NCI-H1694 (cell line): ENCODE data around the gene ETV5.
"Not testable (repeated sequence)": the region's sequence is repeated elsewhere in the genome, so short reads cannot be mapped to it uniquely, and the experiment has no call there.

ENCODE experiments used
- DNase-seq: peaks from one replicate; lab custom pipeline; 2025; lab: John Stamatoyannopoulos, UW

ETV5 gene

DNA sequence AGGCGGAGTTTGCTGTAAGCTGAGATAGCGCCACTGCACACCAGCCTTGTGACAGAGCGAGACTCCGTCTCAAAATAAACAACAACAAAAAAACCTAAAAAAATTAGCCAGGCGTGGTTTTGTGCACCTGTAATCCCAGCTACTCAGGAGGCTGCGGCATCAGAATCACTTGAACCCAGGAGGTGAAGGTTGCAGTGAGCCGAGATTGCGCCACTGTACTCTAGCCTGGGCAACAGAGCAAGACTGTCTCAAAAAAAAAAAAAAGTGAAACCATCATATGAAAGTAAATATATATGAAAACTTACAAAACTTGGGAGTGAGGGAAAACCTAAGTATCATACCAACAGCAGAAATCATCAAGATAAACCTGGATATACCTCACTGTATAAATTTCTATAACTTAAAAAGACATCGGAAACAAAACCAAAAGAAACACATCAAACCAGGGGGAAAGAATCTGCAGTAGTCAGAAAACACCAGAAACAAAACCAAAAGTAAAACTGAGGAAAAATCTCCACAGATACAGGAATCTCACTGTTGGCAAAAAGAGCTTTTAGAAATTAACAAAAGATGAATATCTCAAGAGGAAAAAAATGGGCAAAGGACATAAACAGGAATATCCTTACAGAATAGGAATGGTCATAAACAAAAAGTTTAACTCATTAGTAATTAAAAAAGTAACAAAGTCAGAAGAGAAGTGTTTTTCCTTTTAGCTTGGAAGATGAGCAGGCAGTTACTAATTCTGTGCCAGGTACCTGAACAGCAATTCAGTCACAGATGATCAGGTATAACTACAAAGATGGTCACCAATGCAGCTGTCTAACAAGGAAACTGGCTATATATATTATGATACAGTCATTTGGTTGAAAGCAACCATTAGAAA is 41.3 kb downstream of the ETV5 start:
- DNase-seq: no peak

DNA sequence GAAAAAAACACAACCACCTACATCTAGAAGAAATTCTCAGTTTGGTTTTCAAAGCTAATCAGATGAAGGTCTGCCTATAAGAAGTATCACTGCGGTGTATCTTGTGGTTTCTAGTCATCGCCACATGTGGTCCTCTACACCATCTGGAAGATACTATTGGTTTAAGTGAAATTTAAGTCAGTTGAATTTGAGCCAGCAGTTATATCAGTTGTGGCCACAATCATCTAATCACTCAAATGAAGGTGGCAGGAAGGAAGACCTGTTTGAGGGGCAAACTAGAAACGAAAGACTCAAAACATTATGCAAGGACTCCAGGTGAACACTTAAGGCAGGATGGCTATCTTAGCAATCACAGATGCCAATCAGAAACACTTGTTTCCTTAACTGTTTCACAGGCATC is 48.7 kb downstream of the ETV5 start:
- no peak for DNase-seq

DNA sequence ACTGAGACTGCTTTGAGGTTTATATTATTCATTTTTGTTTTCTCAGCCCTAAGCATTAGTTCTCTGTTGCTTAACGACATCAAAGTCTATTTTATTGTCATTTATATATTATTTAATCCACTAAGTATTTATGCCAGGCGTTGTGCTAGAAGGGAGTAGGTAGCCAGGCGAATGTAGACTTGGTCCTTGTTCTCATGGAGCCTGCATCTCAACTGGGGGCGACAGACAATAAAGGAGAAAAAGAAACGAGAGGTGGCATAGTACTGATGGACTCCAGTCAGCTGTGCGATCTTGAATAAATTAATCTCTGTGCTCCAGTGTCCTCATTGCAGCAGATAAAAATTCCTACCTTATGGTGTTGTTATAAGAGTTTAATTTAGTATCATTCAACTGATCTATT is 49.7 kb downstream of the ETV5 start:
- no peak for DNase-seq

DNA sequence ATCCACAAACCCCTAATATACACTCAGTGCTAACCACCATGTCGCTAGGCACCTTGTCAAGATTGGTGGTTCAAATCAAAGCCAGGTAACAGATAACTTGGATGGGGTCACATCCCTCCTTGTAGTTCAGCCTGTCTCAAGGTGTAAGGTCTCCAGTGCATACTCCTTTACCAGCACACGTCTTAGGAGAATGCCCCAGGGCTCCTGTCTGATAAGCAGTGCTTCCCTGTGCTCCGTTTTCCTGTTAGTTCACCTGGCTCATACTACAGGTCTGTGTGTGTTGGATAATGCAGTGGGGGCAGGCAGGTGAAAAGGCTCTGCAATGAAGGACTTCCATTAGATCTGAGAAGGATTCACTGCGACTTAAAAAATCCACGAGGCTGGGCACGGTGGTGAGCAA is 50.7 kb downstream of the ETV5 start:
- DNase-seq: no peak

DNA sequence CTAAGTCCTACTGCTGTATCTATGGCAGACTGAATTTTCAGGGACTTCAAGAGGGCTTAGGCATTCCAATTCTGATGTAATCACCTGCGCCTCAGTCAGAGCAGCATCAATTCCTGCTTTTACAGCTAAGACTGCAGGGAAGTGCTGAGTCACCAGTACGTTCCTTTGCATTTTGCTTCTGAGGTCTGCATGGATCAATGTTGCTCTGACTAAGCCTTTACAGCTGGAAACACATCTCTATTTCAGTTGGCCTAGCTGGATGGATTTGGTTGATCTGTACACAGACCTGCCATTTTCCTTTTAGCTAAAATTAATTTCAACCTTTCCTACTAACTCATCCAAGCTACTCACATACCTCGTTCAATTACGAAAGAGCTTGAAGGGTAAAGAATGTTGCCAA is 51.3 kb downstream of the ETV5 start:
- no peak for DNase-seq

DNA sequence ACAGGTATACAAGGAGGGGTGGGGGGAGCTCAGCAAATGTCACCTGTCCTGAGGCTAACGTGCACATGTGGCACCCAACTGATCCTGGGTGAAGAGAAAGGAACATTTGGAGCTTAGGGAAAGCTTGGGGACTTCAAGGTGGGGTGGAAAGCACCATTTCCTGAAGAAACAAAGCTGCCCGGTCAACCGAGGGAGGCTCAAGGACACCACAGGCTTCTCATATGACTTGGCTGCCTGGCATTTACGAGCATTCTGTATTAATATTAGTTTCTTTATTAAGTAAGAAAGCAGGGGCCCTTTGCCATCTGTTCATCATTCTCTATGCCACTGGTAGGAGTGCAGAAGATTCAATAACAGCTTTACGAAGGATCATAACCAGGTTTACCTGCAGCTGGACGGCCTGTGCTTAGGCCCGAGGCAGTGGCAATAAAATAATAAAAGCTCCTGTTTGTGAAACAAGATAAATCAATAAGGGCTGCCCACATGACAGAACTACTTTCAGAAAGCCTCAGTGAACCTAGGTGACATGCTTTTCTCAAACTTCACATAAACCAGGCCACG is 54.0 kb downstream of the ETV5 start:
- no peak for DNase-seq

DNA sequence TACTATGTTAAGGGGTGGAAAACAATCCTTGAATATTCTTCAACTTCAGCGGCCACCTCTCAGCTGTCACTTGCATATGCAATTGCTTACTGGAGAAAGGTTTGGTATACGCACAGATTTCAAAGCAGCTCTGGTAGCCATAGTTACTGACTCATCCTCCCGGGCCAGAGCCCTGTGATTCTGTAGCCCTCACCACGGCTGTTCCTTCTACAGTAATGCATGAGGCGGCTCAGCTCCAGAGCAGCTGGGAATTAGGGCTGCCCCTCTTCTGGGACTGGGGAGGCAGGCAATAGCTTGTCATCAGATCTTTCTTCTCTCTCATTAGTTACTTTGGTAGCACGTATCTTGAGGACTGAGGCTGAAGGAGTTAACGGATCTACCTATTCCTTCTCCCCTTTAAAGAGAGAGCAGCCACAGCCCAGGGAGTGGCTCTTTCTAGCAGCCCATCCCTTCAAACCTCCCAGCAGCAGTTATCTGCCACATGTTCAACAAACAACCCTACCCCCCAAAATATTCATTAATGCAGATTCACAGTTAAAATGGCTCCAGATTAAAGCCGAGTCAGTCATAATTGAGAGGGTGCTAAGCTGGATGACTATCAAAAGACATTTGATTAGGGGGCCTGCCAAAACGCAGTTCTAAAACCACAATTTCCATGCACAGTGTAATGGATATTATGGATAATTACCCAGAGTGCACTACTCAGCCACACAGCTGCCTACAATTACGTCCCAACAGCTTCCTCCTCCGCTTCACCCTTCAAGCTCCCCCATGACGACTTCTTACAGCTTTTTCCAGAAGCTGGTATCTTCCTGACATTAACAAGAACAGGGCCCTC is 54.7 kb downstream of the ETV5 start:
- no peak for DNase-seq

DNA sequence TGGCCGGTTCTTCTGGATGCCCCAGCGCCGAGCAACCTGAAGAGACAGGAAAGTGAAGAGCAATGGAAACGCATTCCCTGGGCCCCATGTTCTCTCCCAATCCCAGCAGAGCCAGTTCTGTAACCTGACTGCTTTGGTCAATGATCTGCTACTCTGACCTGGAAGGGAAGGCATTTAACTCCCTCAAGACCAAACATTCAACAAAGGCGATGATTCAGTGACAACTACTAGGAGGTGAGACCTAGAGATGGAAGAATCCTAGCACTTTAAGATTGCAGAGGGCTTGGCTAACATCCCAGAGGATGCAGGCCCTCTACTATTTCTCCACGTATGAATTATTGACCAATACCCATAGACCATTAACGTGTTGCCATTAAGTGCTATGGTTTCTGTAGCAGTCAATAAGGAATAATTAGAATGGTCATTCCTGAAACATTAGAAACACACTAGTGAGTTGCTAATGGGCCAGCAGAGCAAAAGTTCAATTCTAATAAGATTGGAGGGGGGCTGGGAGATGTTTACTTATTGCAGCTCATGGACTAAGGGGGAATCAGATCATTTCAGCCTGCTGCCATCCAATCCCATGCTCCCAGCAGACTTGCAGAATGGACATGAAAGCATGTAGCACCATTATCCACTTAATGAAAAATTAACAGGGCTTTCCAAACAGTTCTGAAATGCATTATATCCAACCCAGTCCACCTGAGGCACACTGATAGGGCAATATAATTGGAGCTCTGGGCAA is 56.6 kb downstream of the ETV5 start:
- DNase-seq: no peak

DNA sequence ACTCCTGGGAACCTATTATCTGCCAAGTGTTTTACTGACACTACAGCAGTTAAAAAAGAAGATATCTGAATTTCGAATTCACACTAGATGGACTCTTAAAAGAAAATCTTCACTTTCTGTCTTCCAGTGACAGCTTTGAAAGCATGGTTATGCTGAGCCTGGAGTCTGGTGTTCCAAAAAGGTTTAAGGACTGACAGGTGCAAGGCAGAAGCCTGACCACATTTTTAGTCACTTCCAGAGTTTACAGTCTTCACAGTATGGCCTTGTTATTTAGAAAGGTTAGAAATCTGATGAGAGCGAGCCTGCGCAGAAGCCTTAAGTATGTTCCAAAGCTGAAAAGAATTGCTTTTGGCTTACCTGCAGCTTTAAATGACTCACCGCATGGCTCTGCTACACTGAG is 59.9 kb downstream of the ETV5 start:
- DNase-seq: no peak

DNA sequence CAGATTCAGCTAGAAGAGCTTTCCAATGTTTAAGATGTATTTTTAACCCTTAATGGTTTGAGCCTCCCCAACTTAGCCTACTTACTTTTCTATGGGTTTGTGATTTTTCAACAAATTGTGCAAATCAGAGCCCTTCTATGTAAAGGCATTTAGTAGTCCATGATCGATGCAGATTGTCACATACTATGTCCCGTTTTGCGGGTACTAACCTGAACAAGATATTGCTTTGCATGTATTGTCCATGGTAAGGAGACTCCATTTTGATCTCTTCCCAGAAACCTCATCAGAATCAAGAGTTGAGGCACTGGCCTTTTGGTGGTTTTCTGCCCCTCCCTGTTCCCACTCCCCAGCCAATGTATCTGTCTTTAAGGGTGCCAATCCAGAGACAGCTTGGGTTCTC is 60.8 kb downstream of the ETV5 start:
- no peak for DNase-seq

DNA sequence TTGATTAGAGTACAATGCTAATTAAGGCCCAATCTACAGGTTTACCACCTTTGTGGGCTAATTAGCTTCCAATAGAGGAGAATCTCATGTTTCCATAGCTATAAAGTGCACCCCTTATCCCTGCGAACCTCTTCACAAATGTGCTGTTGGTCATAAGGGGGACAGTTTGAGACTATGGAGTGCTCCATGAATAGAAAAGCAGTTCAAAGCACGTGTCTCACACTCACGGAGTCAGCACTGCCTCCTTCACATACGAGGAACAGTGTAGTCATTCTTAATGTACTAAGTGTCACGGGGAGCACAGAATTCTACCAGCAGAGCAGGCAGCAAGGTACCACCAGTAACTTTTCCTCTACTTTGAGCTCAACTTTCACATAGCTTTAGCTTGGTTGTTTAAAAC is 62.1 kb downstream of the ETV5 start:
- no peak for DNase-seq

DNA sequence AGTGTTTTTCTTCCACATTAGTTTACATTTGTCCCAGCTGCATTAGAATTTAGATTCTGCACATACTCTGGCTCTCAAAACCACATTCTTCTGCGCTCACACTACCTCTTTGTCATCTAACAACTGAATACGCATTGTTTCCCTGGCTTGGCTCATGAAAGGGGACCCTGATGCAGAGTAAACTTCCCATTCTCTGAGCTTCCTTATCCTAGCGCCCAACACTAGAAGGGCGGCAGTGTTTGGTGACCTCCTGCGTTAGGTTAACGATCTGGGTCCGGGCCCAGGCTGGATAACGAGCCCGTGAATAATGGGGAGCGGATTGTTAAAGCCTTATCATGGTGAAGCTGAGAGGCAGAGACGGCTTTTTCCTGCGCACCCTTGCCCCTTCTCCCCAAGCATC is 63.9 kb downstream of the ETV5 start:
- DNase-seq: no peak

DNA sequence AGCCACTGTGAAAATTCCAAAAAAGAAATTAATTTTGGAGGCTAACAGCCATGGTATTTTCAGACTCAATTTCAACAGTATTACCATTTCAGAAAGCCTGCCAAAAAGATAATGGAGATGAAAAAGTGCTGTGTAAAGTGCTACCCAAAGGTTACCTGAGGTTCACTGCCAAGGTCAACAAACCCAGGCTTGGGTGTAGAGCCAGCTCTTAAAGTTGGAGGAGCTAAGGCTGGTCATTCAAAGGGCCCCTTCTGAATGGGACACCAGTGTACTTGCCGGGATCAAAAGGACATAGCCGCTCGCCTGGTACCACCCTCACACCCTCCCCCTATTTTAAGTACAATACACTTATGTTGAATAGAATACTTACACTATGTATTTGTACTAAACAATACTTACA is 64.5 kb downstream of the ETV5 start:
- no peak for DNase-seq

DNA sequence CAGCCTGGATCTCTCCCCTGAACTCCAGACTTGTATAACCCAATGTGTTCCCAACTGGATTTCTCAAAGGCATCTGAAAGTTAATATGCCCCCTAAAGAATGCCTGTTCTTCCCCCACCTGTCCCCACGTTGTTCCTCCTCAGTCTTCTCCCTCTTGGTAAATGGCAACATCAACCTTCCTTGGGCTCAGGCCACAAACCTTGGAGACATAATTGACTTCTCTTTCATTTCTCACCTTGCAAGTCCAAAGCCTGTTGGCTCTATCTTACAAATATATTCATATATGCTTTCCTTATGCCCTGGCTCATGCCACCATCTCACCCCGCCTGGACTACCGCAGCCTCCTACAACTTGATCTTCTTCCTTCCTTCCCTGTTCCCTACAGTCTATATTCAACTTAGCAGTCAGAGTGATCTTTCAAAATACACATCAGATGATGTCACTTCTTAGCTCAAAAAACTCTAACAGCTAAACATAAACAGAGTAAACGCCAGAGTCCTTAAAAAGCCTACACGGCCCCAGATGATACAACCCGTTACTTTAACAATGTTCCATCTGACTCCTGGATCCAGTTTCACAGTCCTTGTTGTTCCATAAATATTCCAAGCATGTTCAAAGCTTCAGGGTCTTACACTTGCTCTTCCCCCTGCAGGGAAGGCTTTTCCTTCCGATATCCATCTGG is 66.2 kb downstream of the ETV5 start:
- DNase-seq: no peak

DNA sequence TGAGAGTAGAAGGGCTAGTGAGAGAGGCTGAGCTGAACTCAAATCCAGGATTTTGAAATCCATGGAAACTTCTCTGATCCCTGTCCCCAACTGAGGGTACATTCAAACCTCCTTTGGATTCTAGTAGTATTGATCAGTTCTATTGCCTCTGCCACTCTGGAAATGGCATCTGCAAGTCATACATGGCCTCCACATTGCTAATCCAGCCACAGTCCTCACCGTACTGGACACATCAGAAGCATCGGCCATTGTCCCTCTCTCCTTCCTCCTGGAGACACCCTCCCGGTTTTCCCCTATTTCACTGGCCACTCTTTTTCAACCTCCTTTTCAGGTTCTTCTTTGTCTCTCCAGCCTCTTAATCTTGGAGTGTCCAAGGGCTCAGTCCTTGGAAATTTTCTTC is 66.9 kb downstream of the ETV5 start:
- no peak for DNase-seq

DNA sequence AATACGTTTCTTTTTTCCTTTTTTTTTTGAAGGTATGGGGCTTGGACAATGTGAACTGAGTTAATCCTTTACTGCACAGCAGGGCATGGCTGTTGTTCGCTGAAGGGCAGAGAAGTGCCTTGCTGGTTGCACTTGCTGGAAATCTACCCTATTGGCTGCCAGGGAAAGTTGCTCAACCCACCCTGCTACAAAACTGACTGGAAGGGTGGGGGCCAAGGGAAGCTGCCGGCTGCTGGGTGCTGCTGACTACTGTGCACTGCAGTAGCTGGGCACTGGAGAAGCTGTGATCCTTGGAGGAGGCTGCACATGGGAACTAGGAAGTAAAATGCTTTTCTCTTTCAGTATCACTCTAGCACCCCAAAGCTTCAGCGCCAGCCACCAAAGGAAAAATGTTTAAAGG is 70.5 kb downstream of the ETV5 start:
- DNase-seq: no peak

DNA sequence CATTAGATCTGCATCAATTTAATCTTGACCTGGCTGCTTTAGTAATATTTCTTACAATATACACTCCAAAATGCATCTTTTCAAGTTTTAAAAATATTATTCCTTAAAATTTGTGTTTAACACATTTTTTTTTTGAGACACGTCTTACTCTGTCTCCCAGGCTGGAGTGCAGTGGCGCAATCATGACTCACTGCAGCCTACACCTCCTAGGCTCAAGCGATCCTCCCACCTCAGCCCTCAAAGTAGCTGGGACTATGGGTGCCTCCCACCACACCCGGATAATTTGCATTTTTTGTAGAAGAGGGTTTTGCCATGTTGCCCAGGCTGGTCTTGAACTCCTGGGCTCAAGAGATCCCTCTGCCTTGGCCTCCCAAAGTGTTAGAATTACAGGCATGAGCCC is 73.6 kb downstream of the ETV5 start:
- DNase-seq: no peak

DNA sequence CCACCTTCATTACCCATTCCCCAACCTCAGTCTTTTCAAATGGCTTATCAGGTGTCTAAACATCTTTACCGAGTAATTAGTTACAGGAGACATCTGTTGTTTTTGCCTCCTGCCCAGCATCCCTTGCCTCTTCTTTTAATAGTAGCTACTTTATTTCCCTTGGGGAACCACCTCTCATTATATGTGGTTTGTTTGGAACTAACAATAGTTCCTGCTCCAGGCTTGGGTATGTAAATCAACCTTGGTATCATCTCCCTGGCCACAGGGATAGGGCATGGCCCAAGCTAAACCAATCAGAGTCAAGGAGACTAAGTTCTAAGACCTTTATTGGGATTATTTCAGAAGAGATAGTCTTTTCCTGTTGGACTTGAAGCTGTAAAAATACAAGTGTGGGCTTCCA is 76.6 kb downstream of the ETV5 start:
- DNase-seq: no peak

DNA sequence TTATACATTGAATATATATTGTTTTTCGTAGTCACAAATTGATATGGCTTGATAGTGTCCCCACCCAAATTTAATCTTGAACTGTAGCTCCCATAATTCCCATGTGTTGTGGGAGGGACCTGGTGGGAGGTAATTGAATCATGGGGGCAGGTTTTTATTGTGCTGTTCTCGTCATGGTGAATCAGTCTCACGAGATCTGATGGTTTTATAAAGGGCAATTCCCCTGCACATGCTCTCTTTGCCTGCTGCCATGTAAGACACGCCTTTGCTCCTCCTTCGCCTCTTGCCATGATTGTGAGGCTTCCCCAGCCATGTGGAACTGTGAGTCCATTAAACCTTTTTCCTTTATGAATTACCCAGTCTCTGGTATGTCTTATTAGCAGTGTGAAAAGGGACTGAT is 82.9 kb downstream of the ETV5 start:
- DNase-seq: not testable (repeated sequence)

DNA sequence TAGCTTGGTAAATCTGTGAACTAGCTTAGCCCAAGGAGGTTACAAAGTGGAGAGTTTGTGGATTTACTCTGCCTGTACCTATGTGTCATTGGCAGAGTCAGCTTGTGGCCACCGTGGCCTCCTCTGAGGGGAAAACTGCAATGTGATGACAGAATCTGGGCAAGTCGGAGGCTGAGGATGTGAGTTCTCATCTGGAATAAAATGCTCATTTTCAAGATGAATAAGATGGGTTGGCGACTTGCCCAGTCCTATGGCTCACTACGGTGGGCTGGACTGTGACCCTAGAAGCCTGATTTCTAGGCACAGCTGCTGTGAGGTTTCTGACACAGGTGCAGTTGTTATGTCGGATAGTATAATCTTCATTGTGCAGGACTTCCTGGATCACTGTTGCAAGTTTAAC is 83.7 kb downstream of the ETV5 start:
- DNase-seq: no peak

DNA sequence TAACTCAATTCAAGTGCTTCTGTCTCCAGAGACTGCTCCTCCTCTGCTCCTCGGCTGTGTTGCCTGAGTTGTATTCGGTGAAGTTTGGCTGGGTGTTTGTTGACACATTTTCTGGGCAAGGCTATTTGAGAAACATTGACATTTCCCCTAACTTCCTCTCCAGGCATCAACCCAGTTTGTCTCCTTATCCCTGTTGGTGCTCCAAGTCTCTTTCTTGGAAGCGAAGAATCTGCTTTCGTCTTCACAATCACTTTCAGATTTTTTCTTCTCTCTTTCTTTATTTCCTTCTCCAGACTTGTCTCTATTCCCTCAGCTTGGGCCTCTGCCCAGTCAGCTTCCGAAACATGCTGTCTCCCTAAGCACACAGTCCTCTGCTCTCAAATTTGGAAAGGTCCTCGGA is 84.7 kb downstream of the ETV5 start:
- no peak for DNase-seq

DNA sequence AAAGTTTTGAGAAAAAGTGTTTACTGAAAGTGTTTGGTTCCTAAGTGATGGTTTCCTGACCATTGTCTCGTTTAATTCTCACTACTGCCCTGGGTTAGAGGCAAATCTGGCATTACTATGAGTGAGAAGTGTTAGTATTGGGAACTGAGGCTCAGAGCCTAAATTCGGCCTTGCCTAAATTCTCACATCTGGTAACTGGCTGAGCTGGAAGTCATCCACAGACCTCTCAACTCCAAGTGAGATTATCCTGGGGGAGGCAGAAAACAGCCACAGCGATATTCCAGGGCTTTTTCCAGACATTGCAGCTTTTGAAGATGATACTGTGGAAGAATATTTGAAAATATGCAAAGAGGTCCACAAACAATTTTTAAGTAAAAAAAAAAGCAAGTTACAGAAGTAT is 86.0 kb downstream of the ETV5 start:
- no peak for DNase-seq
